Lung (tissue), 12 donors: ENCODE results near the gene CCDC6. TPM values are rescaled to one million over a fixed set of nuclear protein-coding genes. Genes with fewer than 3 reads are reported as not detected.

ENCODE experiments used
- ATAC-seq: fragments of 200-7000 bp; cut with Tn5 transposase; one replicate; pipeline ENCODE4 v1.9.1; 2020; ENCODE audit warnings: moderate number of reproducible peaks; ENCODE audit not compliant: insufficient read depth, low FRiP score
- DNase-seq, 3 donors: peaks; one replicate each; pipeline ENCODE4 v3.0.0-alpha.2; 2013 to 2017
- H3K27ac ChIP-seq, 2 donors: one replicate each; pipeline ENCODE4 v1.5.1; 2013; ENCODE audit warnings: mild to moderate bottlenecking in 2 of 2, moderate library complexity in 2 of 2, control low read depth in 1 of 2, inconsistent platforms in 1 of 2, low read depth in 1 of 2, low read length in 1 of 2
- H3K27me3 ChIP-seq, 3 donors: one replicate each; pipeline ENCODE4 v1.5.1; 2013; ENCODE audit warnings: low read length in 2 of 3; ENCODE audit not compliant: control insufficient read depth in 3 of 3, insufficient read depth in 3 of 3
- H3K36me3 ChIP-seq, 4 donors: one replicate each; pipeline ENCODE4 v1.5.1; 2013; ENCODE audit warnings: low read length in 4 of 4, mild to moderate bottlenecking in 1 of 4, moderate library complexity in 1 of 4; ENCODE audit not compliant: control insufficient read depth in 4 of 4, insufficient read depth in 4 of 4
- H3K4me1 ChIP-seq, 5 donors: one replicate each; pipeline ENCODE4 v1.5.1; 2013; ENCODE audit warnings: low read length in 5 of 5, mild to moderate bottlenecking in 2 of 5, moderate library complexity in 1 of 5; ENCODE audit not compliant: control insufficient read depth in 5 of 5, insufficient read depth in 5 of 5
- H3K4me3 ChIP-seq: one replicate; pipeline ENCODE4 v1.5.1; 2013; ENCODE audit warnings: mild to moderate bottlenecking, control low read depth, moderate library complexity
- H3K9ac ChIP-seq, 2 donors: one replicate each; pipeline ENCODE4 v1.5.1; 2013; ENCODE audit warnings: low read length in 2 of 2, control low read depth in 1 of 2; ENCODE audit not compliant: insufficient read depth in 1 of 2
- H3K9me3 ChIP-seq, 4 donors: one replicate each; pipeline ENCODE4 v1.5.1; 2013; ENCODE audit warnings: low read length in 3 of 4, mild to moderate bottlenecking in 1 of 4, moderate library complexity in 1 of 4; ENCODE audit not compliant: control insufficient read depth in 4 of 4, insufficient read depth in 3 of 4
- WGBS, 2 donors: extraction: QIAGEN DNeasy Blood & Tissue Kit; methylation state at CpG; one replicate each; pipeline ENCODE4 v1.1.7; 2013; 5-methylcytosine and 5-hydroxymethylcytosine counted together
- polyA plus RNA-seq, 2 donors: library from polyadenylated mRNA; stranded (reverse); fragments of 200-250 nt; gene quantifications; one replicate each; pipeline ENCODE4 v1.2.1, GENCODE V29; 2013
- total RNA-seq, 2 donors: library from RNA; depleted of rRNA in 1 of 2; stranded (reverse); fragments of >200 nt in 1 of 2; gene quantifications; one replicate each; pipeline ENCODE4 v1.2.1, GENCODE V29; 2014 to 2021
- TF ChIP-seq, protein P1 (sequence below): IDR thresholded peaks from 2 replicates; pipeline ENCODE4 v1.5.1; 2012; ENCODE audit warnings: mild to moderate bottlenecking; ENCODE audit errors: control extremely low read depth, extremely low read depth
- donor health status: control.
- donor health status: control.
- donor health status: Bipolar disorder and iron deficiency.
- donor health status: healthy.
- donor health status: DM: yes; HTN: yes; CAD: no.

Gene CCDC6
- total and polyA plus RNA-seq, 4 donors: 13.2 to 77.2 (median 28.1) TPM

DNA sequence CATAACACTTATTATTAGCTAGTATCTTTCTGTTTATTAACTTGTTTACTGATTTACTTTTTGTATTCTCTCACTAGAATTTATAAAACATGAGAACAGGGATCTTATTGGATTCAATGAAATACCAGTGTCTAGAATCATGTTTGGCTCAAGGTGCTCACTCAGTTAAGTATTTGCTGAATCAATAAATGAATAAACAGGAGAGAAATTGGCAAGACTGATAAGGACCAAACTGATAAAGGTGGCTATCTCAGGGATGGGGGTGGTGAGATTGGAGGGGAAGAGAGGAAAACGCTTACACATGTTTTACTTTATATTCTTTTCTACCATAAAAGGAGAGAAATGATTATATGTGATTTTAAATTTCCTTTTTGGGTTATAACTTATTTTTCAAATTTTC is 43.3 kb upstream of the CCDC6 start:
- TF ChIP-seq, protein P1, sequence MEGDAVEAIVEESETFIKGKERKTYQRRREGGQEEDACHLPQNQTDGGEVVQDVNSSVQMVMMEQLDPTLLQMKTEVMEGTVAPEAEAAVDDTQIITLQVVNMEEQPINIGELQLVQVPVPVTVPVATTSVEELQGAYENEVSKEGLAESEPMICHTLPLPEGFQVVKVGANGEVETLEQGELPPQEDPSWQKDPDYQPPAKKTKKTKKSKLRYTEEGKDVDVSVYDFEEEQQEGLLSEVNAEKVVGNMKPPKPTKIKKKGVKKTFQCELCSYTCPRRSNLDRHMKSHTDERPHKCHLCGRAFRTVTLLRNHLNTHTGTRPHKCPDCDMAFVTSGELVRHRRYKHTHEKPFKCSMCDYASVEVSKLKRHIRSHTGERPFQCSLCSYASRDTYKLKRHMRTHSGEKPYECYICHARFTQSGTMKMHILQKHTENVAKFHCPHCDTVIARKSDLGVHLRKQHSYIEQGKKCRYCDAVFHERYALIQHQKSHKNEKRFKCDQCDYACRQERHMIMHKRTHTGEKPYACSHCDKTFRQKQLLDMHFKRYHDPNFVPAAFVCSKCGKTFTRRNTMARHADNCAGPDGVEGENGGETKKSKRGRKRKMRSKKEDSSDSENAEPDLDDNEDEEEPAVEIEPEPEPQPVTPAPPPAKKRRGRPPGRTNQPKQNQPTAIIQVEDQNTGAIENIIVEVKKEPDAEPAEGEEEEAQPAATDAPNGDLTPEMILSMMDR: no peak
- no peaks in the 10 kb centered on the region for H3K4me1 ChIP-seq
- DNase-seq (no peak), ATAC-seq (no peak)
- H3K27ac ChIP-seq: no peak overlapping the region
- H3K9me3 ChIP-seq: no peaks in the 10 kb centered on the region
- H3K27me3 ChIP-seq: no peaks in the 10 kb centered on the region
- H3K9ac ChIP-seq: no peak overlapping the region
- H3K36me3 ChIP-seq: no peaks in the 10 kb centered on the region
- H3K4me3 ChIP-seq: no peak overlapping the region
- WGBS, 2 donors: 75 to 81% methylated on average over 1 of the region's 1 CpG

DNA sequence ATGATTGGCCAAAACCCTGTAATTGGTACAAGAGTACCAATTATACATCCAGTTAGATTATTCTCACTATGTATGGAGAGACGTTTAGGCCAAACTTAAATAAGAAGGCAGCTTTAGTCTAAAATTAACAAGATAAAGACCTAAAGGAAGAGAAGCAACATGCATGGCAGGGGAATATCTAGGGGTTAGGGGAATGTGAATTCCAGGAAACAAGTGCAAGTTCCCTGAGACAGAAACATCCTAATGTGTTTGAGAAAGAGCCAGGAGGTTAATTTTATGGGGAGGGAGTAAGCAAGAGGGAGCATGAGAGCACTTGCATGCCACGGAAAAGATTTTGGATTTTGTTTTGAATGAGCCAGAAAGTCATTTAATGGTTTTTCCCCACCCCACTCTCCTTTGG is 39.6 kb upstream of the CCDC6 start:
- Histone ChIP-seq H3K9ac (no peak overlapping the region), H3K36me3 (no peaks in the 10 kb centered on the region), H3K4me3 (no peak overlapping the region), H3K27ac (no peak overlapping the region), H3K9me3 (no peaks in the 10 kb centered on the region), H3K27me3 (no peaks in the 10 kb centered on the region), H3K4me1 (no peaks in the 10 kb centered on the region)
- ATAC-seq (no peak), DNase-seq (no peak)
- WGBS, 2 donors: 47 to 77% methylated on average over 2 of the region's 2 CpGs
- TF ChIP-seq, protein P1: no peak

DNA sequence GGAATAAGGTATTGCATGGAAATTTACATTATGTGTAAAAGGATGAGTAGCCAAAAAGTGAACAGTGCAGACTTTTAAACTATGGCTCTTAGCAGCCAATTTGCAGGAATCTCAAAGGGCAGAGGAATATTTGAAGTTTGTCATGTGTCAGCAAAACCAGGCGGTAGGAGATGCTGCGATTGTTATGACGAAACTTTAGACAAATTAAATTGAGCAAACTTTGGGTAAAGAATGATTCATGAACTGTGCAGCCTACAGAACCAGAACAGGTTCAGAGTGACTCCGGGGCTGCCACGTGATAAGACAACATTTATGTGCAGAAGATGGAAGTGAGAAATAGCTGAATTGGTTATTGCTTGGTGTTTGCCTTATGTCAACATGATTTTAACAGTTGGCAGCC is 39.2 kb upstream of the CCDC6 start:
- TF ChIP-seq, protein P1: no peak

DNA sequence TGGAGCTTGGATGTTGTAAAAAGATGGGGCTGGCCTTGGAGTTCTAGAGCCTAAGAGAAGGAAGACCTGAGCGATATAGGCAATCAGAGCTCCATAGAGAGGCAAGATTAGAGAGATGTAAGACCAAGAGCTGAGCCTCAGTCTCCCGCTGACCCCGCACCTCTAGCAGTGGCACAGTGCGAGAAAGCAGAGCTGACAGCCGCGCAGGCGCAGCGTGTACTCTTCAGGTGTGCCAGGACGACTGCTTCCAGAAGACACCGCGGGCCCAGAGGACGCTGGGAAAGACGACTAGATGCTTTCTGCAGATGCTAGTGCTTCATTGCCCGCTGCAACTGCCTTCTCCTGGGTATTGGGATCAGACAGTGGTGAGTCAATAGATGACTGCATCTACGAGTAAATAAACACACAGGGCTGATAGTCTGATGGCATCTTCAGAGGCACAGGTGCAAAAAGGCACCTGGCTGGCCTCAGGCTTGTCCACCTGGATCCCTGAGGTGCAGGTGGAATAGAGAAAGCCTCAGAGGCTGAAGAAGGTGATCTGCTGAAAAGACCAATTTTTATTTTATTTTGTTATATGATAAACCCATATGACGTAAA is 38.1 kb upstream of the CCDC6 start:
- no peak overlapping the region for H3K9ac ChIP-seq
- ATAC-seq: no peak
- 86 to 88% methylated on average over 16 of the region's 16 CpGs for WGBS, 2 donors
- H3K4me1 ChIP-seq: no peaks in the 10 kb centered on the region
- TF ChIP-seq, protein P1: no peak
- no peaks in the 10 kb centered on the region for H3K36me3 ChIP-seq
- no peaks in the 10 kb centered on the region for H3K27me3 ChIP-seq
- no peaks in the 10 kb centered on the region for H3K9me3 ChIP-seq
- H3K27ac ChIP-seq: no peak overlapping the region
- no peak overlapping the region for H3K4me3 ChIP-seq
- DNase-seq: no peak

More for the DNA sequence above, 39.2 kb upstream of the CCDC6 start:
- DNase-seq: no peak
- no peak overlapping the region for H3K9ac ChIP-seq
- H3K27ac ChIP-seq: no peak overlapping the region
- no peaks in the 10 kb centered on the region for H3K4me1 ChIP-seq
- no peak for ATAC-seq
- H3K9me3 ChIP-seq: no peaks in the 10 kb centered on the region
- H3K27me3 ChIP-seq: no peaks in the 10 kb centered on the region
- 78 to 83% methylated on average over 5 of the region's 5 CpGs for WGBS, 2 donors
- no peak overlapping the region for H3K4me3 ChIP-seq
- no peaks in the 10 kb centered on the region for H3K36me3 ChIP-seq
